Keratinocyte (primary cell): Measurements from ENCODE around the gene SLC17A7. TPM values are rescaled to one million over a fixed set of nuclear protein-coding genes. Genes with fewer than 3 reads are reported as not detected.

ENCODE experiments used
- DNase-seq: peaks from one replicate; pipeline ENCODE4 v3.0.0-alpha.2; 2011; ENCODE audit warnings: low read depth, missing footprints, low spot score
- FAIRE-seq: peaks from 2 replicates; lab custom pipeline; 2011; peaks lifted over from hg19 to GRCh38; lab: Jason Lieb, UNC
- H2AFZ ChIP-seq: 2 replicates; pipeline ENCODE4 v1.6.0; 2012; ENCODE audit warnings: low read length, control low read depth, inconsistent platforms; ENCODE audit not compliant: control insufficient read depth
- H3K27ac ChIP-seq: 2 replicates; pipeline ENCODE4 v1.5.1; 2011; ENCODE audit warnings: low read length; ENCODE audit not compliant: control insufficient read depth, insufficient read depth
- H3K27me3 ChIP-seq: 3 replicates; pipeline ENCODE4 v1.6.0; 2011; ENCODE audit warnings: low read length; ENCODE audit not compliant: control insufficient read depth, insufficient read depth; ENCODE audit errors: extremely low read depth
- H3K36me3 ChIP-seq, 2 experiments: 2 replicates in 1 of 2; 3 replicates in 1 of 2; pipeline ENCODE4 v1.5.1; 2011; ENCODE audit warnings: low read length in 2 of 2, mild to moderate bottlenecking in 1 of 2; ENCODE audit not compliant: control insufficient read depth in 2 of 2, insufficient read depth in 2 of 2; ENCODE audit errors: extremely low read depth in 1 of 2
- H3K4me1 ChIP-seq: 3 replicates; pipeline ENCODE4 v1.5.1; 2011; ENCODE audit warnings: low read length; ENCODE audit not compliant: control insufficient read depth, insufficient read depth; ENCODE audit errors: extremely low read depth
- H3K4me2 ChIP-seq: 3 replicates; pipeline ENCODE4 v1.6.0; 2011; ENCODE audit warnings: low read depth, low read length; ENCODE audit not compliant: control insufficient read depth, insufficient read depth; ENCODE audit errors: extremely low read depth
- H3K4me3 ChIP-seq, 3 experiments: fragments of 200-600 bp in 1 of 3; sonication (generic) in 1 of 3; 2 replicates in 2 of 3; 3 replicates in 1 of 3; pipeline ENCODE4 v1.5.1; 2011 to 2016; ENCODE audit warnings: low read length in 3 of 3, mild to moderate bottlenecking in 3 of 3, control low read depth in 2 of 3, inconsistent platforms in 1 of 3, low read depth in 1 of 3, mixed read lengths in 1 of 3, mixed run types in 1 of 3, moderate library complexity in 1 of 3; ENCODE audit not compliant: control insufficient read depth in 2 of 3, insufficient read depth in 2 of 3; ENCODE audit errors: extremely low read depth in 1 of 3
- H3K79me2 ChIP-seq: 2 replicates; pipeline ENCODE4 v1.6.0; 2012; ENCODE audit warnings: low read length; ENCODE audit not compliant: control insufficient read depth, insufficient read depth
- H3K9ac ChIP-seq: 3 replicates; pipeline ENCODE4 v1.6.0; 2011; ENCODE audit warnings: low read length; ENCODE audit not compliant: control insufficient read depth, insufficient read depth; ENCODE audit errors: extremely low read depth
- H3K9me1 ChIP-seq: 3 replicates; pipeline ENCODE4 v1.6.0; 2011; ENCODE audit warnings: low read length; ENCODE audit not compliant: control insufficient read depth, insufficient read depth; ENCODE audit errors: extremely low read depth
- H3K9me3 ChIP-seq: 2 replicates; pipeline ENCODE4 v1.5.1; 2012; ENCODE audit warnings: low read depth, low read length; ENCODE audit not compliant: control insufficient read depth
- H4K20me1 ChIP-seq: 3 replicates; pipeline ENCODE4 v1.6.0; 2011; ENCODE audit warnings: low read length; ENCODE audit not compliant: control insufficient read depth, insufficient read depth; ENCODE audit errors: extremely low read depth
- CTCF ChIP-seq, 3 experiments: IDR thresholded peaks in 1 of 3; conservative IDR thresholded peaks in 1 of 3; optimal IDR thresholded peaks in 1 of 3; 2 replicates in 2 of 3; 3 replicates in 1 of 3; pipeline versions ENCODE3 to v1.5.1; 2011; ENCODE audit warnings: low read length in 3 of 3, mild to moderate bottlenecking in 3 of 3, moderate library complexity in 2 of 3, control low read depth in 1 of 3, inconsistent platforms in 1 of 3; ENCODE audit not compliant: insufficient read depth in 2 of 3; ENCODE audit errors: extremely low read depth in 1 of 3
- EZH2 ChIP-seq: IDR thresholded peaks from one replicate; pipeline ENCODE4 v1.6.1; 2012; ENCODE audit warnings: inconsistent platforms, mild to moderate bottlenecking, low read length, moderate library complexity
- dilution Hi-C: fragments of 300-500 bp; cut with MboI; formaldehyde crosslinking; loops from one replicate; pipeline ENCODE4 v1.7.0; 2020; ENCODE audit warnings: low sequenced_read_pairs; ENCODE audit not compliant: extremely low pct_ligation_motif_present
- polyA plus RNA-seq, 5 experiments: library from polyadenylated mRNA; depleted of rRNA in 3 of 5; stranded (reverse) in 3 of 5; stranded (forward) in 1 of 5; unstranded in 1 of 5; fragments of >200 nt; gene quantifications; 1 replicate in 1 of 5; 2 replicates in 3 of 5; 3 replicates in 1 of 5; pipeline versions ENCODE4 v1.2.1 to v1.2.3, GENCODE V29; 2011 to 2012; ENCODE audit warnings: missing spikeins in 2 of 5, low read depth in 1 of 5, low replicate concordance in 1 of 5

SLC17A7 gene
- polyA plus RNA-seq, 1 donor (not counting 4 experiments of a cell fraction or from before 2014, with no cell fraction given): 0.04 TPM

- Histone ChIP-seq H4K20me1 (no peaks in the 10 kb centered on the region), H3K4me3 (no peak overlapping the region), H3K36me3 (no peaks in the 10 kb centered on the region), H3K4me1 (peaks cover 17% of the 10 kb centered on the region), H3K79me2 (no peaks in the 10 kb centered on the region), H3K4me2 (no peak overlapping the region), H3K9me1 (no peaks in the 10 kb centered on the region), H3K27me3 (peaks cover 4% of the 10 kb centered on the region), H3K9ac (no peak overlapping the region), H3K9me3 (no peaks in the 10 kb centered on the region), H3K27ac (no peak overlapping the region), H2AFZ (no peak overlapping the region)
- DNase-seq (no peak), FAIRE-seq (no peak)
- TF ChIP-seq CTCF (optimal IDR thresholded peaks at IDR 0.05 in 1 of 3, IDR thresholded peaks at IDR 0.05 in 1 of 3, conservative IDR thresholded peaks at IDR 0.05 in 1 of 3; ENCODE audit: extremely low read depth in 1 of 3, insufficient read depth in 2 of 3, low read length in 3 of 3) (no peak), EZH2 (no peak)
- dilution Hi-C loops: no loop called here
Observed at GRCh38 chr19:49472936-49473335, 31.6 kb upstream of the SLC17A7 start.

GRCh38 chr19:49470615-49470978 is 29.3 kb upstream of the SLC17A7 start:
- Histone ChIP-seq H3K4me3 (no peak overlapping the region), H3K9me3 (no peaks in the 10 kb centered on the region), H3K4me2 (no peak overlapping the region), H3K36me3 (peaks cover 0 to 2% of the 10 kb centered on the region in 2 experiments), H3K4me1 (peaks cover 18% of the 10 kb centered on the region), H3K27me3 (peaks cover 4% of the 10 kb centered on the region), H3K9me1 (no peaks in the 10 kb centered on the region), H3K79me2 (no peaks in the 10 kb centered on the region), H2AFZ (no peak overlapping the region), H4K20me1 (no peaks in the 10 kb centered on the region), H3K9ac (no peak overlapping the region), H3K27ac (no peak overlapping the region)
- dilution Hi-C loops: no loop called here
- FAIRE-seq (no peak), DNase-seq (no peak)
- no peak for TF ChIP-seq CTCF (optimal IDR thresholded peaks at IDR 0.05 in 1 of 3, IDR thresholded peaks at IDR 0.05 in 1 of 3, conservative IDR thresholded peaks at IDR 0.05 in 1 of 3; ENCODE audit: extremely low read depth in 1 of 3, insufficient read depth in 2 of 3, low read length in 3 of 3)
- TF ChIP-seq EZH2: no peak
